Activated CD4-positive, alpha-beta memory T cell treated with anti-CD3 and anti-CD28 coated beads for 36 hours (primary cell): ENCODE data around the gene DLGAP4. TPM values are rescaled to one million over a fixed set of nuclear protein-coding genes. Genes with fewer than 3 reads are reported as not detected.
"Not testable (repeated sequence)": the region's sequence is repeated elsewhere in the genome, so short reads cannot be mapped to it uniquely, and the experiment has no call there.

Experiments used
- CTCF ChIA-PET: fragments of 350-600 bp; sonication (Branson Sonifier 250); formaldehyde crosslinking; loops from one replicate; lab custom pipeline; 2021; ENCODE audit warnings: antibody characterized with exemption, inconsistent platforms; lab: Charles Lee
- POLR2A ChIA-PET: fragments of 350-600 bp; sonication (Branson Sonifier 250); formaldehyde crosslinking; loops from one replicate; lab custom pipeline; 2021; ENCODE audit warnings: antibody characterized with exemption; lab: Charles Lee
- DNase-seq: peaks from one replicate; pipeline ENCODE4 v3.0.0-alpha.2; 2020
- H3K27ac Mint-ChIP-seq: one replicate; pipeline ENCODE4 v1.8.0; 2021; ENCODE audit warnings: mixed read lengths
- H3K27me3 Mint-ChIP-seq: one replicate; pipeline ENCODE4 v1.8.0; 2021; ENCODE audit warnings: mixed read lengths
- H3K36me3 Mint-ChIP-seq: one replicate; pipeline ENCODE4 v1.8.0; 2021; ENCODE audit warnings: mixed read lengths
- H3K4me1 Mint-ChIP-seq: one replicate; pipeline ENCODE4 v1.8.0; 2021; ENCODE audit warnings: low read depth, mixed read lengths
- H3K4me3 Mint-ChIP-seq: one replicate; pipeline ENCODE4 v1.8.0; 2021; ENCODE audit warnings: mild to moderate bottlenecking, mixed read lengths
- H3K9me3 Mint-ChIP-seq: one replicate; pipeline ENCODE4 v1.8.0; 2021; ENCODE audit warnings: mixed read lengths
- intact Hi-C: fragments of 100-400 bp; cut with micrococcal nuclease; formaldehyde crosslinking; loops from one replicate; pipeline ENCODE4 v1.15.1; 2023
- total RNA-seq, 2 experiments: library from RNA; stranded (reverse); gene quantifications; one replicate each; pipeline ENCODE4 v1.2.3, GENCODE V29; 2021

DLGAP4 gene
- total RNA-seq, 2 experiments from 2014 or later, result 18.5 to 18.8 TPM

GRCh38 chr20:36372666-36373065 lies 66.5 kb downstream of the DLGAP4 start:
- Mint-ChIP-seq H3K4me1 (no peaks in the 10 kb centered on the region), H3K9me3 (no peaks in the 10 kb centered on the region), H3K27ac (no peak overlapping the region), H3K36me3 (no peaks in the 10 kb centered on the region), H3K4me3 (no peak overlapping the region), H3K27me3 (peaks cover 12% of the 10 kb centered on the region)
- POLR2A ChIA-PET, result no interaction called here
- DNase-seq, result no peak
- CTCF ChIA-PET, result no interaction called here
- intact Hi-C loops, result no loop called here

GRCh38 chr20:36373089-36373488 lies 67.0 kb downstream of the DLGAP4 start:
- peaks cover 12% of the 10 kb centered on the region for H3K27me3 Mint-ChIP-seq
- DNase-seq, result no peak
- H3K4me1 Mint-ChIP-seq, result no peaks in the 10 kb centered on the region
- intact Hi-C loops, result no loop called here
- H3K27ac Mint-ChIP-seq, result no peak overlapping the region
- ChIA-PET POLR2A (no interaction called here), CTCF (no interaction called here)
- no peaks in the 10 kb centered on the region for H3K9me3 Mint-ChIP-seq
- H3K36me3 Mint-ChIP-seq, result no peaks in the 10 kb centered on the region
- no peak overlapping the region for H3K4me3 Mint-ChIP-seq

DNA sequence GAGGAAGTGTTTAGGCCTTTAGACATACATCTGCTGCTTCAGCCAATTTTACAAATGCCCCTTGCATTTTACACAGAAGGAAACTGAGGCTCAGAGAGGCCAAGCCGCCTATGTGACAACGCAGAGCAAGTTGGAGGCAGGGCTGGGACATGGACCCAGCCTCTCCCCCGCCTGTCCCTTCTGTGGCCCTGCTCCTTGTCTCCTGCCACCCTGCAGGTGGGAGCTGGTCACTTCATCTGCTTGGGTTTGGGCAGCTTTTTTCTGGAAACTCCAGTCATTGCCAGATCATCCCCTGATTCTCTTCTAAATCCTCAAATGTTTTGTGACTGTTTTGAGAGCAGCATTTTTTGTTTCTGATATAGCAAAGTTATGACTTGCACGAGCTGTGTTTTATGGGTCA lies 68.9 kb downstream of the DLGAP4 start:
- intact Hi-C loops, result no loop called here
- POLR2A ChIA-PET, result no interaction called here

DNA sequence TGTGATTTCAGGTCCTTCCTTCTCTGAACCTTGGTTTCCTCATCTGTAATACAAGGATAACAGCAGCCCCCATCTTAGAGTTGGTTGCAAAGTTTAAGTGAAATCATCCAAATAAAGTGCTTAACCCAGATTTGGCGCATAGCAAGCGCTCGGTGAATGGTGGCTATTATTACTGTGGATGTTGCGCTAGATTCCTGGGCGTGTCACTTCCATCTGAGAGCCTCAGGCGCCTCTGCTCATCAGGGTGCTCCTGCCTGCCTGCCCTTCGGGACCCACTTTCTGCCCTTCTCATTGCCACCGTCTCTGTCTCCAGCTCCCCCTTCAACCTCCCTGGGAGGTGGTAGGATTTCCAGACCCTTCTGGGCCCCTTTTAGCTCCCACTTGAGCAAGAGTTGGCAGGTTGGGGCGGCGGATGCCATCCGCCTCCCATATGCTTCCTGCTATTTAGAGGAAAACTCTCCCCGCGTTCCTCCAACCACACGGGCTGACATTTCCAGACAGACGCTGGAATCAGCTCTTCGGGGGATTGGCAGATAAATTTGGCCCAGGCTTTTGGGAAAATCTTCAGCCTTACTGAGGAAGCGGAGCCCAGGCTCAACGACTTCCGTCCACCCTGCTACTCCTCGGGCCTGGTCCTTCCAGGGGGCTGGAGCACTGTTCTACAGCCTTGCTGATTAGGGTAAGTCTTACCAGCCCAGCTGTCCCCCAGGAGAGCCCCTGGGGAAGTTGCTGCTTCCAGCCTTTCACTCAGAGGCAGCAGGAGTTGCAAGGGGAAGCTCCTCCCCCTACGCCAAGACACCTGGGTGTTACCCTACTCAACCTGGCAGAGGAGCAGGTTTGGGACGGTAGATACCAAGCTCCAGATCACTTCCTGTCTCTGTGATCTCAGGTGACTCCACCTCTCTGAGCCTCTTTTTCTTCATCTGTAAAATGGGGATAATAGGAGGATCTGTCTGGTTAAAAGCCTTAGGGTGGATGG lies 71.5 kb downstream of the DLGAP4 start:
- no peaks in the 10 kb centered on the region for H3K4me1 Mint-ChIP-seq
- CTCF ChIA-PET, result no interaction called here
- H3K4me3 Mint-ChIP-seq, result no peak overlapping the region
- intact Hi-C loops, result no loop called here
- H3K36me3 Mint-ChIP-seq, result no peaks in the 10 kb centered on the region
- H3K9me3 Mint-ChIP-seq, result no peaks in the 10 kb centered on the region
- no peak overlapping the region for H3K27ac Mint-ChIP-seq
- POLR2A ChIA-PET, result no interaction called here
- no peak for DNase-seq
- peaks cover 22% of the 10 kb centered on the region for H3K27me3 Mint-ChIP-seq

More for the DNA sequence above, 68.9 kb downstream of the DLGAP4 start:
- no peak overlapping the region for H3K4me3 Mint-ChIP-seq
- no peaks in the 10 kb centered on the region for H3K36me3 Mint-ChIP-seq
- H3K27ac Mint-ChIP-seq, result no peak overlapping the region
- no peak for DNase-seq
- no peaks in the 10 kb centered on the region for H3K9me3 Mint-ChIP-seq
- H3K4me1 Mint-ChIP-seq, result no peaks in the 10 kb centered on the region
- CTCF ChIA-PET, result interaction anchor here (0.5 kb wide), 1 partner anchor 383 kb away, joined by 7 read pairs; no protein-coding TSS in a partner anchor
- H3K27me3 Mint-ChIP-seq, result peaks cover 17% of the 10 kb centered on the region

DNA sequence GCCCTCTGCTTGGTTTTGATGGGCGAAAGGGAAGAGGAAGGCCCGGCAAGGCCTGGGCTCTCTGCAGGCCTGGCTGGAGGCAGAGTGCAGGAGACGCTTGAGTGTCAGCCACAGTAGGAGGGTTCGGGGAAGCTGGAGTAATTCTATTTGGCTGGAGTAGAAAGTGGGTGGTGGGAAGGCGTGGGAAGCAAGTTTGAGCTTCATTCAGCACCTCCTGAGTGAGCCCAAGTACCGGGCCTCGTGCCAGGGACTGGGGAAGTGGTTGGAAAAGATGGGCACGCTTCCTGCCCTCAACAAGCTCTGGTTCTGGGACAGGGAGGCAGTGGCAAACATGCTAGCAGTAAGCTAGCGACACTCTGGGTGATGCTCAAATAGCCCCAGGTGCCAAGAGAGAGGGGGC lies 72.5 kb downstream of the DLGAP4 start:
- H3K36me3 Mint-ChIP-seq, result no peaks in the 10 kb centered on the region
- H3K4me1 Mint-ChIP-seq, result no peaks in the 10 kb centered on the region
- H3K9me3 Mint-ChIP-seq, result no peaks in the 10 kb centered on the region
- peaks cover 22% of the 10 kb centered on the region for H3K27me3 Mint-ChIP-seq
- ChIA-PET POLR2A (no interaction called here), CTCF (no interaction called here)
- H3K4me3 Mint-ChIP-seq, result no peak overlapping the region
- intact Hi-C loops, result no loop called here
- no peak for DNase-seq
- H3K27ac Mint-ChIP-seq, result no peak overlapping the region

GRCh38 chr20:36379914-36380313 lies 73.8 kb downstream of the DLGAP4 start:
- H3K36me3 Mint-ChIP-seq, H3K4me1 Mint-ChIP-seq, POLR2A ChIA-PET, intact Hi-C loops, DNase-seq, CTCF ChIA-PET, H3K27ac Mint-ChIP-seq, H3K9me3 Mint-ChIP-seq, H3K4me3 Mint-ChIP-seq: not testable (repeated sequence)
- peaks cover 25% of the 10 kb centered on the region for H3K27me3 Mint-ChIP-seq

- H3K4me3 Mint-ChIP-seq, result no peak overlapping the region
- no peaks in the 10 kb centered on the region for H3K36me3 Mint-ChIP-seq
- no peaks in the 10 kb centered on the region for H3K9me3 Mint-ChIP-seq
- H3K27me3 Mint-ChIP-seq, result peaks cover 14% of the 10 kb centered on the region
- CTCF ChIA-PET, result no interaction called here
- H3K27ac Mint-ChIP-seq, result no peak overlapping the region
- DNase-seq, result peak; percentile 66
- POLR2A ChIA-PET, result no interaction called here
- H3K4me1 Mint-ChIP-seq, result no peaks in the 10 kb centered on the region
- intact Hi-C loops, result no loop called here
Observed at GRCh38 chr20:36384022-36384619, 78.0 kb downstream of the DLGAP4 start.

DNA sequence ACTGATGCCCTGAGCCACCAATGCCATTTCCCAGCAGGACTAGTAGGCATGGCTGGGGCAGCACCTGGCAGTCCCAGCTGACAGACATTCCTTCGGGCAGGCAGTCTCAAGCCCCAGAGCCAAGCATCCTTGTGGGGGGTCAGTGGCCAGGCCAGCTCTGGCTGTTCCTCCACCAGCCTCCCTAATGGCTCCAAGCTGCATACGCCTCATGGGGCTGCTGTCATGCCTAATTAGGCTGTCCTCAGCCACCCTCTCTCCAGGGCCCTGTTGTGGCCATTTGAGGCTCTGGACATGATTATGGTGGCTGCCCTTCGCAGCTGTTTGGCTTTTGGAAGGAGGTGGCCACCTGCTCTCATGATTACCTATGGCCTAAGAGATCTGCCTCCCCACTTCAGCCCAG lies 79.4 kb downstream of the DLGAP4 start:
- no peak for DNase-seq
- H3K4me1 Mint-ChIP-seq, result no peaks in the 10 kb centered on the region
- intact Hi-C loops, result no loop called here
- H3K27me3 Mint-ChIP-seq, result peaks cover 12% of the 10 kb centered on the region
- ChIA-PET POLR2A (no interaction called here), CTCF (no interaction called here)
- no peaks in the 10 kb centered on the region for H3K36me3 Mint-ChIP-seq
- no peak overlapping the region for H3K4me3 Mint-ChIP-seq
- no peaks in the 10 kb centered on the region for H3K9me3 Mint-ChIP-seq
- H3K27ac Mint-ChIP-seq, result no peak overlapping the region

DNA sequence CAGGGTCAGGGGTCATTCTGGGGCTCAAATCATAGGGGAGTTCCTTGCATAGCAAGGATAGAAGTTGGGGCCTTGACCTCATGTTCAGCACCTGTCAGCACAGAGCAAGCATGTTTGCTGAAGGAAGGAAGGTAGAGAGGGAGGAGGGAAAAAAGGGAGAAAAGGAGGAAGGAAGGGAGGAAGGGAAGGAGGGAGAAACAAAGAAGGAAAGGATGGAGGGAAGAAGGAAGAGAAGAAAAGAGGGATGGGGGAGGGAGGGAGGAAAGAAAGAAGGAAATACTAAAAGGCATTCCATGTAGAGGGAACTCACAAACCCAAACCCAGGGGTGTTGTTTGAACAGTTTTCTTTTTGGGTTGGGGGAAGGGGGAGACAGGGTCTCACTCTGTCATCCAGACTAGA lies 80.1 kb downstream of the DLGAP4 start:
- DNase-seq, result no peak
- ChIA-PET POLR2A (no interaction called here), CTCF (interaction anchor here (0.6 kb wide), 1 partner anchor 394 kb away, joined by 3 read pairs; no protein-coding TSS in a partner anchor)
- intact Hi-C loops, result no loop called here
- H3K4me1 Mint-ChIP-seq, result no peaks in the 10 kb centered on the region
- H3K9me3 Mint-ChIP-seq, result no peaks in the 10 kb centered on the region
- H3K27me3 Mint-ChIP-seq, result peaks cover 12% of the 10 kb centered on the region
- H3K36me3 Mint-ChIP-seq, result no peaks in the 10 kb centered on the region
- no peak overlapping the region for H3K4me3 Mint-ChIP-seq
- H3K27ac Mint-ChIP-seq, result no peak overlapping the region

- ChIA-PET POLR2A (interaction anchor here (0.6 kb wide), 1 partner anchor 373 kb away, joined by 3 read pairs; no protein-coding TSS in a partner anchor), CTCF (interaction anchor here (1.7 kb wide), 1 partner anchor 9 kb away, joined by 7 read pairs; no protein-coding TSS in a partner anchor)
- Mint-ChIP-seq H3K27ac (no peak overlapping the region), H3K36me3 (no peaks in the 10 kb centered on the region), H3K4me3 (no peak overlapping the region), H3K9me3 (no peaks in the 10 kb centered on the region), H3K4me1 (no peaks in the 10 kb centered on the region), H3K27me3 (peaks cover 8% of the 10 kb centered on the region)
- intact Hi-C loops, result no loop called here
- DNase-seq, result no peak
Observed at GRCh38 chr20:36390269-36390668, 84.1 kb downstream of the DLGAP4 start.

GRCh38 chr20:36390719-36391415 lies 84.7 kb downstream of the DLGAP4 start:
- intact Hi-C loops, result no loop called here
- peaks cover 8% of the 10 kb centered on the region for H3K27me3 Mint-ChIP-seq
- H3K4me3 Mint-ChIP-seq, result no peak overlapping the region
- ChIA-PET CTCF (interaction anchor here (1.0 to 1.7 kb wide), 2 partner anchors 9 to 188 kb away, joined by 3 to 7 read pairs; no protein-coding TSS in a partner anchor), POLR2A (no interaction called here)
- DNase-seq, result no peak
- no peaks in the 10 kb centered on the region for H3K9me3 Mint-ChIP-seq
- no peaks in the 10 kb centered on the region for H3K36me3 Mint-ChIP-seq
- H3K4me1 Mint-ChIP-seq, result no peaks in the 10 kb centered on the region
- H3K27ac Mint-ChIP-seq, result no peak overlapping the region

- intact Hi-C loops, result no loop called here
- no peaks in the 10 kb centered on the region for H3K4me1 Mint-ChIP-seq
- peaks cover 3% of the 10 kb centered on the region for H3K9me3 Mint-ChIP-seq
- CTCF ChIA-PET, result interaction anchor here (1.0 to 1.7 kb wide), 2 partner anchors 8 to 189 kb away, joined by 3 to 7 read pairs; no protein-coding TSS in a partner anchor
- H3K27me3 Mint-ChIP-seq, result peaks cover 8% of the 10 kb centered on the region
- no peak overlapping the region for H3K27ac Mint-ChIP-seq
- no peaks in the 10 kb centered on the region for H3K36me3 Mint-ChIP-seq
- no peak for DNase-seq
- POLR2A ChIA-PET, result no interaction called here
- H3K4me3 Mint-ChIP-seq, result no peak overlapping the region
Observed at GRCh38 chr20:36391456-36391855, 85.3 kb downstream of the DLGAP4 start.
